ACC112 (cell line): Measurements from ENCODE around the gene TNK2.
"Not testable (repeated sequence)": the region's sequence is repeated elsewhere in the genome, so short reads cannot be mapped to it uniquely, and the experiment has no call there.

Source experiments
- H2AFZ ChIP-seq: fragments of 200-600 bp; sonication (generic); one replicate; pipeline ENCODE4 v1.6.0; 2017; ENCODE audit warnings: antibody characterized with exemption, low read length; ENCODE audit not compliant: unreplicated experiment
- H3K27ac ChIP-seq: fragments of 200-600 bp; sonication (generic); 2 replicates; pipeline ENCODE4 v1.5.1; 2014; ENCODE audit warnings: low read depth, mild to moderate bottlenecking, antibody characterized with exemption, low read length, moderate library complexity
- H3K27me3 ChIP-seq: fragments of 200-600 bp; sonication (generic); 2 replicates; pipeline ENCODE4 v1.6.1; 2014; ENCODE audit warnings: mild to moderate bottlenecking, antibody characterized with exemption, low read length, moderate library complexity, mixed read lengths; ENCODE audit not compliant: insufficient read depth
- H3K36me3 ChIP-seq: fragments of 200-600 bp; sonication (generic); 2 replicates; pipeline ENCODE4 v1.6.1; 2016; ENCODE audit warnings: mild to moderate bottlenecking, antibody characterized with exemption, low read length, moderate library complexity, mixed read lengths; ENCODE audit not compliant: insufficient read depth
- H3K4me1 ChIP-seq: fragments of 200-600 bp; sonication (generic); one replicate; pipeline ENCODE4 v1.6.1; 2016; ENCODE audit warnings: low read length, mixed read lengths; ENCODE audit not compliant: insufficient read depth, unreplicated experiment, control insufficient read depth
- H3K4me3 ChIP-seq: fragments of 200-600 bp; sonication (generic); 2 replicates; pipeline ENCODE4 v1.5.1; 2014; ENCODE audit warnings: mild to moderate bottlenecking, low read depth, low read length
- H3K79me2 ChIP-seq: fragments of 200-600 bp; sonication (generic); one replicate; pipeline ENCODE4 v1.6.0; 2016; ENCODE audit warnings: low read length; ENCODE audit not compliant: control insufficient read depth, unreplicated experiment, insufficient read depth

The TNK2 gene

GRCh38 chr3:195916291-195916690 is 7.9 kb upstream of the TNK2 start:
- Histone ChIP-seq H3K27ac (no peak overlapping the region), H3K27me3 (peaks cover 18% of the 10 kb centered on the region), H3K4me3 (no peak overlapping the region), H2AFZ (no peak overlapping the region), H3K4me1 (peaks cover 6% of the 10 kb centered on the region), H3K36me3 (no peaks in the 10 kb centered on the region), H3K79me2 (no peaks in the 10 kb centered on the region)

- Histone ChIP-seq H2AFZ (peak overlapping the region; percentile 37), H3K4me1 (peaks cover 7% of the 10 kb centered on the region), H3K4me3 (peak overlapping the region; percentile 56), H3K27me3 (peaks cover 18% of the 10 kb centered on the region), H3K27ac (peak overlapping the region; percentile 48), H3K79me2 (no peaks in the 10 kb centered on the region), H3K36me3 (no peaks in the 10 kb centered on the region)
Observed at GRCh38 chr3:195914648-195915473, 6.5 kb upstream of the TNK2 start.

DNA sequence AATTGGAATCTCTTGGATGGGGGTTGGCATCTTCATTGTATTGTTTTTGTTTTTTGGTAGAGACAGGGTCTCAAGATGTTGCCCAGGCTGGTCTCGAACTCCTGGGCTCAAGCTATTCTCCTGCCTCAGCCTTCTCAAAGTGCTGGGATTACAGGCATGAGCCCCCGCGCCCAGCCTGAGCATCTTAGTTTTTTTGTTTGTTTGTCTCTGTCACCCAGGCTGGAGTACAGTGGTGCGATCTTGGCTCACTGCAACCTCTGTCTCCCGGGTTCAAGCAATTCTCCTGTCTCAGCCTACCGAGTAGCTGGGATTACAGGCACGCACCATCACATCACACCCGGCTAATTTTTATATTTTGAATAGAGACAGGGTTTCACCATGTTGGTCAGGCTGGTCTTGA is 5.8 kb upstream of the TNK2 start:
- H3K27ac ChIP-seq, H3K4me1 ChIP-seq, H3K36me3 ChIP-seq, H3K4me3 ChIP-seq, H3K79me2 ChIP-seq, H2AFZ ChIP-seq: not testable (repeated sequence)
- H3K27me3 ChIP-seq, result peaks cover 18% of the 10 kb centered on the region

DNA sequence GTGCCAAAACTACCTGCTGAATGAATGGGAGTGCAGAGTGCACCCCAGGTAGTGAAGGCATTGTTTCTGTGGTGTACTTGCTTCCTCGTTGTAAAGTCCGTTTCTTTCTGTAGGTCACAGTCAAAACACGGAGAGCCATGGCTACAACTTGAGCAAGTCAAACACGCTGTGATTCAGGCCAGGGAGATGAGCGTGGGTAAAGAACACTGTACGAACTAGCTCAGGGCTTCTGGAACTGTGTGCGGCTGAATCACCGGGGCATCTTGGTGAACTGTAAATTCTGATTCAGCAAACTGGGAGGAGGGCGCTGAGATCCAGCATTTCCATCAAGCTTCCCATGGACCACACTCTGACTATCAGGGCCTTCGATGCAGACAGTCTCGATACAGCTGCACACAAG is 5.0 kb upstream of the TNK2 start:
- Histone ChIP-seq H3K79me2 (no peaks in the 10 kb centered on the region), H3K27ac (no peak overlapping the region), H3K27me3 (peaks cover 15% of the 10 kb centered on the region), H3K4me3 (no peak overlapping the region), H3K36me3 (no peaks in the 10 kb centered on the region), H2AFZ (no peak overlapping the region), H3K4me1 (peaks cover 9% of the 10 kb centered on the region)

DNA sequence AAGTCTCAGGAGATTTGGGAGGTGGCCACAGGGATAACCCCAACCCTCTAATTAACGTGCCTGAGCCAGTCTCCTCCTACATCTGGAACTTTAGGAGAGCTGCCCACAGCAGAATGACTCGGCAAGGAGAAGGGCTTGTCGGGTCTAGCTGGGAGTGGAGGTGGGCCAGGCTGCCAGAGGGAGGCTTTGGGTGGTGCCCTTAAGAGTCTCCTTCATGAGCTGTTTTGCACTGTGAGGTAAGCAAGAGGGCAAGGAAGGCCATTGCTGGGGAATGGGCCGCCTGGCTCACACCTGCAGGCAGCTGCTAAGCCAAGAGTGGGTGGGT is 3.6 kb upstream of the TNK2 start:
- H3K36me3 ChIP-seq, result no peaks in the 10 kb centered on the region
- no peaks in the 10 kb centered on the region for H3K79me2 ChIP-seq
- peaks cover 9% of the 10 kb centered on the region for H3K27me3 ChIP-seq
- H3K4me1 ChIP-seq, result peaks cover 12% of the 10 kb centered on the region
- H2AFZ ChIP-seq, result no peak overlapping the region
- no peak overlapping the region for H3K27ac ChIP-seq
- no peak overlapping the region for H3K4me3 ChIP-seq

DNA sequence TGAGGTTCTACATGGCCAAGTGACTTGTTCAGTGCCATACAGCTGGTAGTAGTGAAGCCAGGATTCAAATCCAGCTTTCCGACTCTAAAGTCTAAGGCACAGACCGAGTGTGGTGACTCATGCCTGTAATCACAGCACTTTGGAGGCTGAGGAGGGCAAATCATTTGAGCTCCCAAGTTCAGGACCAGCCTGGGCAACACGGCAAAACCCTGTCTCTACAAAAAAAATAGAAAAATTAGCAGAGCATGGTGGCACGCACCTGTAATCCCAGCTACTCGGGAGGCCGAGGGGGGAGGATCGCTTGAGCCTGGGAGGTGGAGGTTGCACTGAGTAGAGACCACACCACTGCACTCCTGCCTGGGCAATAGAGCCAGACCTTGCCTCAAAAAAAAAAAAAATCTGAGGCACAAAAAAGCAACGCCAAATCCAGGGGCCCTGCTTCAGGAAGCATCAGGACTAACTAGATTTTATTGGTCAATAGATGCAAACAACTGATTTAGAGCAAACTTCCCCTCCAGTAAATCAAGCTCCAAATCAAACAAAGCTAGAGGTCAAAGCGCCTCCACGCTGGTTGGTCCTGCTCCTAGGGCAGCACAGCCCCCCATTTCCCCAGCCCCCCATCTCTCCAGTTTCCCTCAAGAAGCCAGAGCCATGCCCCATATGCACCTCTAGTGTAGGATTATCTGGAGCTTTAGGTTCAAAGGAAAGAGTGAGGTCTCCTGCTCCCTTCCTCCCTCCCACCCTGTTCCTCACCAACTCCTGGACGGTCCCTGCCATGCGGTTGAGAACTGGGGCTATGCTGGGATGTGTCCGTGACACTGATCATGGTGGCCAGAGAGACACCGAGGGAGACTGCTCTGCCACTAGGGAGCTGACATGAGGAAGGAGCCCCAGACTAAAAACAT is 2.9 kb upstream of the TNK2 start:
- Histone ChIP-seq H2AFZ (no peak overlapping the region), H3K79me2 (no peaks in the 10 kb centered on the region), H3K4me1 (peaks cover 18% of the 10 kb centered on the region)

DNA sequence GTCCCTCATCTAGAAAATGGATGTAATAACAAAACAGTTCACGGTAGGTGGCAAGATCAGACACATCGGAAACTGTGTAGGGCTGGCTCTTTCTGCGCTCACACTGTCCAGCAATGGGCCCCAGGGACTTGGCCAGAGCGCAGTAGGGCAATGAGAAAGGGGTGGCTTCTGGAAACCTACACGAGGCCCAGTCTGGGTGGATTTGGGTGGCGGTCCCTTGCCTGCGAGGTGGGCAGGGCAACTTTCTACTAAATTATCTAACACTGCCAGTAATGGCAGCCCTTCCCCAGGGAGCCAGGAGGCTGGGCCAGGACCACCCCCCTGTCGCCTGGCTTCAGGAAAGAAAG is 2.1 kb upstream of the TNK2 start:
- Histone ChIP-seq H3K36me3 (no peaks in the 10 kb centered on the region), H3K4me1 (peaks cover 23% of the 10 kb centered on the region), H2AFZ (no peak overlapping the region), H3K27ac (no peak overlapping the region), H3K27me3 (no peaks in the 10 kb centered on the region), H3K79me2 (no peaks in the 10 kb centered on the region), H3K4me3 (no peak overlapping the region)

More for the DNA sequence above, 2.9 kb upstream of the TNK2 start:
- H3K27ac ChIP-seq, result no peak overlapping the region
- H3K36me3 ChIP-seq, result no peaks in the 10 kb centered on the region
- H3K4me3 ChIP-seq, result no peak overlapping the region
- peaks cover 3% of the 10 kb centered on the region for H3K27me3 ChIP-seq

- no peak overlapping the region for H3K27ac ChIP-seq
- H3K27me3 ChIP-seq, result no peaks in the 10 kb centered on the region
- H3K79me2 ChIP-seq, result no peaks in the 10 kb centered on the region
- H2AFZ ChIP-seq, result peak overlapping the region; percentile 97
- peaks cover 23% of the 10 kb centered on the region for H3K4me1 ChIP-seq
- H3K4me3 ChIP-seq, result peak overlapping the region; percentile 73
- no peaks in the 10 kb centered on the region for H3K36me3 ChIP-seq
Observed at GRCh38 chr3:195909644-195910498, 1.5 kb upstream of the TNK2 start.

DNA sequence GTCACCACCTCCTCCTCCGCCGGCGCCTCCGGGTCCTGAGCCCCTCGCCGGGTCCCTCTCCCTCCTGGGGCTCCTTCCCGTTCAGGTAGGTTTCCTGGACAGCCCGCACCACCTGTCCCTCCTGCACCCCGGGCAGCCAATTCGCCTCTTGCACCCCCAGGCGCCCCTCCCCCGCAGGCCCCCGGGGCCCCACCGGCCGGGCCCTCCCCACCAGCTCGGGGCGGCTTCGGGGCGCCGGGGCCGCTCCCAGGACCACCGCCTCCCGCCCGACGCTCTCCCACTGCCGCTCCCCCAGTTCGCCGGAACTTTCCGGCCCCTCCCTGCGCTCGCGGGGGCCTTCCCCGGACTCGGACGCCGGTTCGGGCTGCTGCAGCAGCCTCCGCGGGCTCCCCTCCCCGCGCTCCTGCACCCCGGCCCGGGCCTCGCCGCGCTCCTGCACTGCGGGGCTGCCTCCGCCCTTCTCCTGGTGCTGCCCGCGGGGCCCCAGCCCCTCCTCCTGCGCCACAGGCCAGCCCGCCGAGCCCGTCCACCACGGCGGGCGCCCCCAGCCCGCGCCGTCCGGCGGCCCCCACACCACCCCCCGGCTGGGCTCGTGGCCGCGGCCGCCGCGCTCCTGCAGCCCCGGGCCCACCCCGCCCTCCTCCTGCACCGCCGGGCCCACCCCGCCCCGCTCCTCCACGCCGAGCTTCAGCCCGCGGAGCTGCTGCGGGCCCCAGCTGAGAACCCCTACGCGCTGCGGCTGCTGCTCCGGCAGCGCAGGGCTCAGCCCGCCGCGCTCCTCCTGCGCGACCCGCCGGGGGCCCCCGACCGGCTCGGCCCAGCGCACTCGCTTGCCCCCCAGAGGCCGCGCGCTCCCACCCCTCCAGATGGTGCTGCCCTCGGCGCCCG is 587 bp upstream of the TNK2 start:
- Histone ChIP-seq H3K36me3 (no peaks in the 10 kb centered on the region), H3K4me3 (peak overlapping the region; percentile 82), H3K4me1 (peaks cover 18% of the 10 kb centered on the region), H2AFZ (peak overlapping the region; percentile 42), H3K27ac (no peak overlapping the region), H3K27me3 (no peaks in the 10 kb centered on the region), H3K79me2 (no peaks in the 10 kb centered on the region)

- Histone ChIP-seq H3K79me2 (no peaks in the 10 kb centered on the region), H3K4me3 (no peak overlapping the region; the same call in 1 of the 2 replicates), H2AFZ (no peak overlapping the region), H3K27ac (no peak overlapping the region), H3K36me3 (no peaks in the 10 kb centered on the region), H3K27me3 (no peaks in the 10 kb centered on the region), H3K4me1 (peaks cover 18% of the 10 kb centered on the region)
Observed at GRCh38 chr3:195907684-195907933, 742 bp downstream of the TNK2 start.
